ENCODE results near the gene MACC1.
"Not testable (repeated sequence)": the region's sequence is repeated elsewhere in the genome, so short reads cannot be mapped to it uniquely, and the experiment has no call there.

Gene MACC1

GRCh38 chr7:20172736-20173334, 44.3 kb downstream of the MACC1 start:
- no peak for DNase-seq

GRCh38 chr7:20170633-20171032, 46.6 kb downstream of the MACC1 start:
- DNase-seq = no peak

- DNase-seq = no peak
Observed at GRCh38 chr7:20165146-20165510, 52.1 kb downstream of the MACC1 start.

DNA sequence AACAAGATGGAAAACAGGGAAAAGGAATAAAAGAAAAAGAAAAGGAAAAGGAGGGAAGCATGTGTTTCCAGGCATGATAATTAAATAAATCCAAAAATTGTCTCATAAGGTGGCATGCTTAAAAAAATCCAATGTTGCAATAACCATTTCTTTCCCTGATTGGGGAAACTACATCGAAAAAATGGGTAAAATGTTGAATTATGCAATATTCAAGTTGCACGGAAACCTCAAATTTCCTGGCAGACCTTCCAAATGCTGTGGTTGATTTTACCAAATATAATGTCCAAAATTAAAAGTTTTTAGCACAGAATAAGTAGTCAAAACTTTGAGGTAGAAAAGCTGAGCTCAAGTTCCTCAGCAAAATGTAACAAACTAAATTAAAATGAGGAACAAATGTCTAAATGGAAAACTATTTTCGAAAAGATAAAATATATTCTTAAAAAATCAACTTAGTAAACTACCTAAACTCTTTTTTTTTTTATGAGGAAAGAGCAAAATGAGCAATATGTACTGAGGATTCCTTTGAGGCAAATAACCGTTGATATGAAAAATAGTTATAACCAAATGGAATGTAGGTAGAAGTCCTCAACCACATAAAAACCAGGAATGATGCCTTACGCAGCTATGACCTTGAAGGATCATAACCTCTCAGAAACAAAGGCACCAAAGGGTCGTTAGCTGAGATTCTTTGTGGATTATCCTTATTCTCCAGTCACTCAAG, 52.6 kb downstream of the MACC1 start:
- DNase-seq = no peak

DNA sequence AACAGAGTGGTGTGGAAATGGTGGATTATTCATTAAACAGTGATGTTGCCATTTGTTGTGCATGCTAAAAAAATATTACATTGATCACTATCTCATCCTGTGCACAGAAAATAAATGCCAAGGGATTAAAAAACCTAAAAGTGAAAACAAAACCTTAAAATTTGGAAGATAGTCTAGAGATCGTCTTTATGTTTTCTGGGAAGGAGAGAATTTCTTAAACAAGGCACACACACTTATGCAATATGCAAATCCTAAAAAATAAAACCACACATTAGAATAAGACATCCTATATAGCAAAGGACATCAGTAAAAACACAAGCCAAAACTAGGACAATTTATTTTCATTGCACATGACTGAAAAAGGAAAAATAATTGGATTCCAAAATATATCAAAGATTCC, 54.5 kb downstream of the MACC1 start:
- no peak for DNase-seq

DNA sequence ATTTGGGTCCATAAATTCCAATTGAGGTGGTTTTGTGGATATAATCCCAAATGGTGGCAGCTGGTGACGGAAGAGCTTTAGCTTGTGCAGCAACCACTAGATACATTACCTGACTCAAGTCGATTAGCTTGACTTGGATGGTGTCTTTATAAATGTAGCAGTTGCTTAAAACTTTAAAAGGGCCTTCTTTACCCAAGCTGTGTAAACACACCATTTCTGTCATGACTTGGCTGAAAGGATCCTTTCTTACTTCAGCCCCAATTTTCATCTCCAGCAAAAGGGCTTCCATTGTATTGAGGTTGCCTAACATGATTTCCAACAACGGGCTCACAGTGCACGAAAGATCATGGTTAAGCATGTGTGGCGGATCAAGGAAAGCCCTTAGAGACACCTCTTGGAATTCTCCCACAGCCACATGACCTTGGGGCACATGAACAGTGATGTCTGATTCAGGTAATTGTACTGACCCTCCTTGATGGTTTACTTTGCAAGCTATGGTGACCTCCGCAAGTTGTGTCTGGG, 57.9 kb downstream of the MACC1 start:
- DNase-seq = no peak

DNA sequence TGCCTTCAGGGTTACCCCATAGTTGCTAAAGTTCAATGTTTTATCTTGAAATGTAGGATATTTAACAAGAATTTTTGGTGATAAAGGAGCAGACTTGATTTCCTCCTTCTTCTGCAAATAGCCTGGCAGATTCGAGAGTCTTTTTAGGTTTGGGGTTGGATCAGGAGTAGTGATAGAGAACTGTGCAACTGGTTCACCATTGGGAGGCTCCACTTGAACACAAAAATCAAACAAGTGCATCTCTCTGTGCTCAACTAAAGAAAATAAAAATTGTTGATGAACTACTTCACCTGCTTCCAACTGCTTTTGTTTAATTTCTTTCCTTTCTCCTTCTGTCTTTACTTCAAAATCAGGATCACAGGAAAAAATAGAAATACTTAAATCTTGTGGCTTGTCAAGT, 58.5 kb downstream of the MACC1 start:
- DNase-seq = no peak

DNA sequence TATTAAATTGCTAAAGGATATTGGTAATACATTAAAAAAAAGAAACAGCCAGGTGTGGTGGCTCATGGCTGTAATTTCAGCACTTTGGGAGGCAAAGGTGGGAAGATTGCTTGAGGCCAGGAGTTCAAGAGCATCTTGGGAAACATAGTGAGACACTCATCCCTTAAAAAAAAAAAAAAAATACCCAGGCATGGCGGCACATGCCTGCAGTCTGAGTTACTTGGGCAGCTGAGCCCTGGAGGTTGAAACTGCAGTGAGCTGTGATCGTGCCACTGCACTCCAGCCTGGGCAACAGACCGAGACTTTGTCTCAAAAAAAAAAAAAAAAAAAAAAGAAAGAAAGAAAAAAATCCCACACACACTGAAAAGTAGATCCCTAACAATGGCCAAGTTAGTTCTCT, 59.7 kb downstream of the MACC1 start:
- no peak for DNase-seq

- DNase-seq = no peak
Observed at GRCh38 chr7:20153999-20154398, 63.2 kb downstream of the MACC1 start.

DNA sequence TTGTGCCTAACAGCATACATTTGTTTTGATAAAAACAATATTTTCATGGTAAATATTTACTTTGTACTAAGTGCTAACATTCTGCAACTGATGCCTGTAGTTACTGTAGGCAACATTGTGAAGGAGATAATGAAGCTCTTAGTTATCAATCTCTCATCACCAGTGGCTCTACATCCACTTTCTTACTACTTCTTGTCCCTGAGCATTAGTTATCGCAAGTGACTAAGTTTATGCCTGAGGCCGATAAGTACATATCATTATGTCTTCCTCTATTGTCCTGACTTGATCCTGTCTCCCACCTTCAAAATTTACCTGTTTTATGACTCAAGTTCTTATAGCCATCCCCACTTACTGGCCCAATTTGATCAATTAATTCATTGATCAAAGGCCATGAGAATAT, 63.6 kb downstream of the MACC1 start:
- DNase-seq = no peak

DNA sequence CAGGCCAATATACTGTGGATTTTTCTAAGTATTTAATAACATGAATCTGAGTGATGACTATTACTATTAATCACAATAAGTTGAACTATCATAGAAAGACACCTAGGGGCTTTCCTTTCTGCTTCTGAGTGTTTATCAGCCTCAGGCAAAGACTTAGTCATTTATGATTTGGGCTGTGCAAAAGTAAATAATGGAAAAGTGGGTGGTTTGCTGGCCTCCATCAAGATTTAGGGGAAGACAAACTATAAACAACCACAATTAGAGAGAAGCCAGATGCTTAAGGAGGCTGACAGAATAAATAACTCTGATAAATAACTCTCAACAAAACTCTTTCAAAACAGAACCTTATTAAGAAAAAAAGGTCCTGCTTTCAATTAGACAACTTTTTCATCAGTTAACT, 64.7 kb downstream of the MACC1 start:
- no peak for DNase-seq

DNA sequence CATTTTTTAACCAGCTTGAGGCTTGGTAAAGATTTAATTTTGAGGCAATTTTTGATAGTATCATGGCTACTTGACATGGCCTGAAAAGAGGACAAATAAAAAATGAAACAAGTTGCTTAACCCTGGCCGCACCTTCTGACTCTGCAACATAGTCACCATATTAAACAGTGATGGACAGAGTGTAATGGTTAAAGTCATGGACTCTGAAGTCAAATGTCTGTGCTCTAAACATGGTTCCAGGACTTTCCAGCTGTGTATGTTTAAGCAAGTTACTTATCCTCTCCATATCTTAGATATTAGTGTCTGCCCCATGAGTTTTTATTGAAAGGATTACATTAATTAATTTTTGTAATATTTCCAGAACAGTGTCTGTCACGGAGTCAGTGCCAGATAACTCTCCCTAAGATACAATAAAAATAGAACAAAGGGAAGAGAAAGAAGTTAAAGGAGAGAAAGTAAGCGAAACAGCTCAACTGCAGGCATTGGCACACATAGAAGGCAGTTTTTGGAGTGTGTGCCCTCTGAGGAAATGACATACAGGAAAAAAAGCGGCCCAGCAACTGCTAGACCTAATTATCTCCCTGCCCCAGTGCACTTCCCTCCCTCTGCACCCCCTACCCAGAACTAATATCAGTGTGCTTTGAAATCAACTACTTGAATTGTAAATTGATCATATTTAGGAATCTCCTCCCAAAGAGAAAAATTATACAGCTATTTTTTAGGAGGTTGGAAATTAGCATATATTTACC, 65.3 kb downstream of the MACC1 start:
- DNase-seq = no peak

DNA sequence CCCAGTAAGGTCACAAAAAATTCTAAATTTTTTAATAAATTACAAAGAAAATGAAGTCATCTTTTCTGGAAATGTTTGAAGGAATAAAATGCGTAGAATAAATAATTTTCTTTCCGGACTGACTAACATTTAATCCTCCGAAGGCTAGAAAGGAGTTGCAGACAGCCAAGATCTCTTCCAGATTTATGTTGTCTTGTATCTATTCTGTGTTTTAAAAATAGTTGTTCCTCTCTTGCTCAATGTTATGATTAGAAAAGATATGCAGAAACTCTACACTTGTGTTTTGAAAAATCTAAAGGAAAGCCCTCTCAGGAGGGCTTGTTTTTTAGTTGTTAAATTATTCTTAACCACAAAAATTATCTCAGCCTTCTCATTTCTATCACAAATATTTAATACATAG, 70.7 kb downstream of the MACC1 start:
- no peak for DNase-seq

DNA sequence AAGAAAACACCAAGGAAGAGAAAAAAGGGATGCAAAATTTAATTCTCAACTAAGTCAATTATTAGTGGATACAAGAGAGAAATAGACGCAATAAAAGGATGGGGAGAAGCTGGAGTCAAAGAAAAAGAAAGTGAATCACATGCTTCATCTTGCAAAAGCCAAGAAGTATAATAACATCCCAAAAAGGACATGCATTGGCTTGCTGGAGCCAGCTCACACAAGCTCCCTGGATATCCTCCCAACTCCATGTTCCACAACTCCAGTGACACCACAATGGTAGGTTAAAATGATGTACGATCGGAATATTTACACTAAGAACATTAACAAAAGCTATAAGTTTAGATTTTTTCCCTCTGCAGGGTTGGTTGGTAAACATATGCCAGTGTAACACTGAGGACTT, 72.4 kb downstream of the MACC1 start:
- DNase-seq = no peak

- DNase-seq = no peak
Observed at GRCh38 chr7:20141666-20142065, 75.5 kb downstream of the MACC1 start.

GRCh38 chr7:20141002-20141345, 76.2 kb downstream of the MACC1 start:
- no peak for DNase-seq

GRCh38 chr7:20140291-20141001, 76.7 kb downstream of the MACC1 start:
- DNase-seq = no peak

DNA sequence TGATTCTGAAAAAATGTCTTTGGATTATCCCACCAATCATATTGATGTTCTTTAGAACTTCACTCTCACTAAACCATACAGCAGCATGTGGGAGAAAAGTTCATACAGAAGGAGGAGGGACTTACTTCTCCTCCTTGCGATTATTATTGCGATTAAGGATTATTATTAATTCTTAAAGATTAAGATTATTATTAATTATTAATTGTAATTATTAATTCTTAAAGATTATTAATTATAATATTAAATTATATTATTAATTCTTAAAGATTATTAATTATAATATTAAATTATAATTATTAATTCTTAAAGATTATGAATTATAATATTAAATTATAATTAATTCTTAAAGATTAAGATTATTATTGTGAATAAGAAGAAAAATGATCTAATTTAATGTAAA, 80.5 kb downstream of the MACC1 start:
- no peak for DNase-seq

DNA sequence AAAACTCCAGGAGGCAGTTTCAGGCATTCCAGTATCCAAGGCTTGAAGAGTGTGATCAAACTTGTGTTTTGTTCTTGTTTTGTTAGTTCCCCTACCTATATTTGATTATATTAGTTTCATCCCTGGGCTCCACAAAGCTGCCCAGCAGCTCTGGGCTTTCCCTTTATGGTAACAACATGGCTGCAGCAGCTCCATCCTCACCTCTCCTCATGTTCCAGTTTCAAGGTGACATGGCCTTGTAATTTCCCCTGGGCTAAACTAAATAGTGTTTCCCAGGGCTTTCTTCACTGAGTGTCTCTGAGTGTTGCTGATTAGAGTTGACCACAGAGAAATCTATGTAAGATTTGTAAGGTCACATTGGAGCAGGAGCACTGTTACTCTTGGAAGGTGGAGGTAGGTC, 83.4 kb downstream of the MACC1 start:
- DNase-seq = no peak

GRCh38 chr7:20132585-20132984, 84.6 kb downstream of the MACC1 start:
- DNase-seq = no peak

DNA sequence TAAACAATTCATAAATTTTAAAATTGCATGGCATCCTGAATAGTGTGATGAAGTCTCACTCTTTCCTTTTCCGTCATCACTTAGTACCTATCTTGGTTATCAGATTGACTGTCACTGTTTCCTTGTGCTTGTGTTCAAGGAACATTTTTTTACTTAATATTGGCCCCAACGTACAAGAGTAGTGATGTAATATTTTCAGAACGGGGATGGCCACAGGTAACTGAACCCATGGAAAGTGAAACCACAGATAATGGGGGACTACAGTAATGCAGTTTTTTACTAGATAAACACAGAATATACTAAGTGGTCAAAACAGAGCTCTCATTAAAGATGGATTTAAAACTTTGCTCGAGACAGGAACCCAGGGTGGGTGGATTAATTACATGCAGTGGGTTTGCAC, 85.4 kb downstream of the MACC1 start:
- no peak for DNase-seq

GRCh38 chr7:20129920-20130319, 87.3 kb downstream of the MACC1 start:
- no peak for DNase-seq

GRCh38 chr7:20128001-20128400, 89.2 kb downstream of the MACC1 start:
- DNase-seq = no peak

GRCh38 chr7:20126060-20126459, 91.1 kb downstream of the MACC1 start:
- DNase-seq = not testable (repeated sequence)

Data from activated T-cell treated with anti-CD3 and anti-CD28 coated beads for 4 hours (primary cell).